IMR-90 (cell line): ENCODE measurements around the gene CHN1. TPM values are rescaled to one million over a fixed set of nuclear protein-coding genes. Genes with fewer than 3 reads are reported as not detected.
A peak's percentile ranks its signal among the peaks of the same experiment; 100 is the strongest.

ENCODE experiments used
- ATAC-seq: fragments of 200-7000 bp; cut with Tn5 transposase; 2 replicates; pipeline ENCODE4 v1.9.1; 2020; ENCODE audit warnings: low read depth, mild to moderate bottlenecking, moderate library complexity
- BruUV-seq: library from RNA; stranded (reverse); fragments of 400-500 nt; replicated peaks from 2 replicates; lab custom pipeline; 2021; lab: Mats Ljungman, UMichigan
- CTCF ChIA-PET: fragments of 300-600 bp; formaldehyde crosslinking; extraction: SDS; loops from one replicate; lab custom pipeline; 2021; ENCODE audit warnings: antibody characterized with exemption; lab: Yijun Ruan, JAX
- POLR2A ChIA-PET: fragments of 300-600 bp; sonication (Branson Sonifier 250); formaldehyde crosslinking; loops from one replicate; lab custom pipeline; 2022; ENCODE audit warnings: antibody characterized with exemption; ENCODE audit not compliant: unreplicated experiment; lab: Charles Lee
- DNase-seq: peaks from one replicate; pipeline ENCODE4 v3.0.0; 2013
- H2AFZ ChIP-seq: replicated peaks from 2 replicates; pipeline ENCODE3; 2013; ENCODE audit warnings: low read length, mild to moderate bottlenecking; ENCODE audit not compliant: poor library complexity
- H2AK5ac ChIP-seq: 2 replicates; pipeline ENCODE4 v1.6.1; 2013; ENCODE audit warnings: low read depth, low read length, inconsistent platforms
- H2AK9ac ChIP-seq: replicated peaks from 2 replicates; pipeline ENCODE3; 2013; ENCODE audit warnings: mild to moderate bottlenecking, low read depth, low read length, moderate library complexity; ENCODE audit not compliant: poor library complexity
- H2BK120ac ChIP-seq: 2 replicates; pipeline ENCODE4 v1.6.1; 2013; ENCODE audit warnings: low read depth, low read length, inconsistent platforms
- H2BK15ac ChIP-seq: 3 replicates; pipeline ENCODE4 v1.6.1; 2013; ENCODE audit warnings: low read depth, low read length, inconsistent platforms
- H2BK20ac ChIP-seq: 2 replicates; pipeline ENCODE4 v1.6.1; 2013; ENCODE audit warnings: low read depth, mild to moderate bottlenecking, inconsistent platforms, low read length, moderate library complexity
- H2BK5ac ChIP-seq: 2 replicates; pipeline ENCODE4 v1.6.1; 2013; ENCODE audit warnings: mild to moderate bottlenecking, low read depth, low read length, inconsistent platforms; ENCODE audit not compliant: poor library complexity, severe bottlenecking
- H3K14ac ChIP-seq: replicated peaks from 2 replicates; pipeline ENCODE4 v1.6.1; 2013; ENCODE audit warnings: low read depth, low read length, inconsistent platforms
- H3K18ac ChIP-seq: 2 replicates; pipeline ENCODE4 v1.6.1; 2013; ENCODE audit warnings: low read depth, low read length, control low read depth
- H3K23ac ChIP-seq: 2 replicates; pipeline ENCODE4 v1.6.1; 2013; ENCODE audit warnings: low read depth, low read length, inconsistent platforms
- H3K27ac ChIP-seq: 2 replicates; pipeline ENCODE4 v1.5.1; 2013; ENCODE audit warnings: mild to moderate bottlenecking, control low read depth, low read length; ENCODE audit not compliant: insufficient read depth
- H3K27me3 ChIP-seq: 2 replicates; pipeline ENCODE4 v1.6.1; 2013; ENCODE audit warnings: low read length; ENCODE audit not compliant: control insufficient read depth, insufficient read depth
- H3K36me3 ChIP-seq: 2 replicates; pipeline ENCODE4 v1.6.1; 2013; ENCODE audit warnings: low read length, mixed read lengths; ENCODE audit not compliant: control insufficient read depth, insufficient read depth
- H3K4ac ChIP-seq: 2 replicates; pipeline ENCODE4 v1.6.1; 2013; ENCODE audit warnings: low read depth, low read length, inconsistent platforms
- H3K4me1 ChIP-seq: 2 replicates; pipeline ENCODE4 v1.6.1; 2013; ENCODE audit warnings: low read length, mixed read lengths; ENCODE audit not compliant: control insufficient read depth, insufficient read depth
- H3K4me2 ChIP-seq: 2 replicates; pipeline ENCODE4 v1.6.1; 2013; ENCODE audit warnings: low read depth, mild to moderate bottlenecking, control low read depth, low read length, moderate library complexity
- H3K4me3 ChIP-seq: 2 replicates; pipeline ENCODE4 v1.5.1; 2013; ENCODE audit warnings: low read depth, mild to moderate bottlenecking, control low read depth, low read length, moderate library complexity; ENCODE audit not compliant: insufficient read depth
- H3K56ac ChIP-seq: 2 replicates; pipeline ENCODE4 v1.6.1; 2013; ENCODE audit warnings: low read length, inconsistent platforms; ENCODE audit not compliant: insufficient read depth; ENCODE audit errors: extremely low read depth
- H3K79me1 ChIP-seq, 2 experiments: 2 replicates each; pipeline ENCODE4 v1.6.1; 2013; ENCODE audit warnings: low read length in 2 of 2, inconsistent platforms in 1 of 2, low read depth in 1 of 2
- H3K9ac ChIP-seq: 2 replicates; pipeline ENCODE4 v1.6.1; 2013; ENCODE audit warnings: low read depth, low read length, control low read depth
- H3K9me1 ChIP-seq: 2 replicates; pipeline ENCODE4 v1.6.1; 2013; ENCODE audit warnings: low read length, inconsistent platforms; ENCODE audit not compliant: insufficient read depth
- H3K9me3 ChIP-seq: 2 replicates; pipeline ENCODE4 v1.6.1; 2013; ENCODE audit warnings: low read length; ENCODE audit not compliant: control insufficient read depth, insufficient read depth
- H4K20me1 ChIP-seq: 2 replicates; pipeline ENCODE4 v1.6.1; 2013; ENCODE audit warnings: low read length, inconsistent platforms; ENCODE audit not compliant: insufficient read depth
- H4K5ac ChIP-seq: 2 replicates; pipeline ENCODE4 v1.6.1; 2013; ENCODE audit warnings: mild to moderate bottlenecking, low read depth, low read length, control low read depth
- H4K8ac ChIP-seq, 2 experiments: 2 replicates each; pipeline ENCODE4 v1.6.1; 2013; ENCODE audit warnings: low read depth in 2 of 2, low read length in 2 of 2, control low read depth in 1 of 2, inconsistent platforms in 1 of 2
- H4K91ac ChIP-seq: 2 replicates; pipeline ENCODE4 v1.6.1; 2013; ENCODE audit warnings: low read depth, low read length, inconsistent platforms; ENCODE audit not compliant: insufficient read depth
- BHLHE40 ChIP-seq: fragments of 150-350 bp; IDR thresholded peaks from 2 replicates; pipeline ENCODE4 v1.6.1; 2016; ENCODE audit warnings: mild to moderate bottlenecking, low read depth, low read length
- CEBPB ChIP-seq: IDR thresholded peaks from 2 replicates; pipeline ENCODE4 v1.6.1; 2012; ENCODE audit warnings: low read depth, low read length, improper control_type of control experiment
- MAFK ChIP-seq: IDR thresholded peaks from 2 replicates; pipeline ENCODE4 v1.6.1; 2012; ENCODE audit warnings: low read depth, low read length, improper control_type of control experiment
- MAZ ChIP-seq: IDR thresholded peaks from 2 replicates; pipeline ENCODE4 v1.6.1; 2012; ENCODE audit warnings: low read depth, mild to moderate bottlenecking, low read length, improper control_type of control experiment, moderate library complexity, borderline replicate concordance
- MXI1 ChIP-seq: IDR thresholded peaks from 2 replicates; pipeline ENCODE4 v1.6.1; 2012; ENCODE audit warnings: low read depth, mild to moderate bottlenecking, low read length, moderate library complexity, borderline replicate concordance
- POLR2A ChIP-seq: IDR thresholded peaks from 2 replicates; pipeline ENCODE4 v1.6.1; 2012; ENCODE audit warnings: mild to moderate bottlenecking, low read depth, low read length
- RAD21 ChIP-seq: IDR thresholded peaks from 2 replicates; pipeline ENCODE4 v1.6.1; 2012; ENCODE audit warnings: low read length, improper control_type of control experiment
- RCOR1 ChIP-seq: IDR thresholded peaks from 2 replicates; pipeline ENCODE4 v1.6.1; 2012; ENCODE audit warnings: mild to moderate bottlenecking, low read length, improper control_type of control experiment; ENCODE audit not compliant: insufficient replicate concordance
- RFX5 ChIP-seq: IDR thresholded peaks from 2 replicates; pipeline ENCODE4 v1.8.0; 2012; ENCODE audit warnings: low read depth, mild to moderate bottlenecking, low read length, moderate library complexity
- SMC3 ChIP-seq: fragments of 150-350 bp; IDR thresholded peaks from 2 replicates; pipeline ENCODE4 v1.6.1; 2016; ENCODE audit warnings: low read depth, mild to moderate bottlenecking, antibody characterized with exemption, low read length, moderate library complexity
- WGBS, 2 experiments: methylation state at CpG; one replicate each; pipeline versions ENCODE4 v1.1.5 to v1.1.7; 2013; ENCODE audit warnings: missing lambda C conversion rate in 2 of 2; ENCODE audit not compliant: insufficient read length in 1 of 2; ENCODE audit errors: extremely low coverage in 2 of 2; 5-methylcytosine and 5-hydroxymethylcytosine counted together
- dilution Hi-C: fragments of 300-500 bp; cut with HindIII; formaldehyde crosslinking; loops from one replicate; pipeline ENCODE4 v1.14.3; 2018; ENCODE audit warnings: low sequenced_read_pairs; ENCODE audit not compliant: unreplicated experiment
- in situ Hi-C: fragments of 300-500 bp; cut with MboI; formaldehyde crosslinking; loops from 3 replicates; pipeline ENCODE4 v1.14.3; 2019; ENCODE audit warnings: low sequenced_read_pairs, inconsistent platforms, mixed read lengths
- intact Hi-C: fragments of 100-400 bp; cut with micrococcal nuclease; formaldehyde crosslinking; loops from 2 replicates; pipeline ENCODE4 v1.10.0; 2022
- polyA plus RNA-seq, 3 experiments: library from polyadenylated mRNA; depleted of rRNA; stranded (reverse); fragments of >200 nt; gene quantifications; 2 replicates each; pipeline ENCODE4 v1.2.3, GENCODE V29; 2012; ENCODE audit warnings: low replicate concordance in 1 of 3
- total RNA-seq: library from RNA; depleted of rRNA; stranded (reverse); fragments of >200 nt; gene quantifications from 2 replicates; pipeline ENCODE4 v1.2.3, GENCODE V29; 2012
- TF ChIP-seq, protein P1 (sequence below): fragments of 150-350 bp; IDR thresholded peaks from 2 replicates; pipeline ENCODE4 v1.6.1; 2017; ENCODE audit warnings: mild to moderate bottlenecking, antibody characterized with exemption, low read length, low read depth
- TF ChIP-seq, protein P2 (sequence below): conservative IDR thresholded peaks from 2 replicates; pipeline ENCODE4 v1.5.1; 2012; ENCODE audit warnings: mild to moderate bottlenecking, low read depth, low read length, improper control_type of control experiment
- TF ChIP-seq, protein P3 (sequence below): fragments of 150-350 bp; IDR thresholded peaks from 2 replicates; pipeline ENCODE4 v1.6.1; 2016; ENCODE audit warnings: low read depth, mild to moderate bottlenecking, low read length, moderate library complexity, borderline replicate concordance

CHN1 gene
- total and polyA plus RNA-seq, 2 of the 4 experiments (the other 2 are of a cell fraction): 58.4 to 66.9 TPM

DNA sequence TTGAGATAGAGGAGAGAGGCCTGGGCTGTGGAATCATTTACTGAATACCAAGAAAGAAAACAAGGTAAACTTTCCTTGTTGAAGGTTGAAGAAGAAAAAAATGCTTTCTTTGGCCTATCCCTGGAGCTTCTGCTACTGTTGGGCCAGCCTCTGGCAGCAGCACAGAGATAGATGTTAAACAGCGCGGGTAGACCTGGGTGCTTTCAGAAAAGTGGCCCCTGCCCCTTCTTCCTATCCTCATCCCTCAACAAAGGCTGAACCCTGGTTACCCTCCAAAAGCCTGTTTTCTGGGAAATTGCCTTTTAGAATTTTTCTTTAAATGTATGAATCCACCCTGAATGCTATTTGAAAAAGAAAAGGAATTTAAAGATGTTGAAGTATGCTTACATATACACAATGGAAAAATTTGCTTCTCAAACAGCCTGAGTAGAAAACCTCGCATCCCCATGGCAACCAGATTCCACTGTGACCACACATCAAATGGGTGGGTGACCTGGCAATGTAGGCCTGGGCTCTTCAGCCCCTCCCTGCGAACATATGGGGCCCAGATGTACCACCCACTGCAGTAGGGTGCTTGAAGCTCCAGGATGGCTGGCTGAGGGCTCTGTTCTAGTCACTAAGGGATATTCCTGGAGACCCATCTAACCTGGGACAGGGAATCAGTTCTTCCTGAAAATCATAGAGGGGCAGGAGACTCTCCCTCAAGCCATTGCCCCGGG is 217.5 kb downstream of the CHN1 start:
- peak overlapping the region; percentile 99 for H3K4ac ChIP-seq
- peak overlapping the region; percentile 100 for H2BK120ac ChIP-seq
- peak overlapping the region; percentile 97 for H3K18ac ChIP-seq
- in situ Hi-C loops (no loop called here), dilution Hi-C loops (no loop called here), intact Hi-C loops (loop anchor here (2.0 kb wide), 1 partner anchor 49 kb away; no protein-coding TSS in a partner anchor)
- peak overlapping the region; percentile 80 for H3K9ac ChIP-seq
- peak overlapping the region; percentile 91 for H2BK15ac ChIP-seq
- ChIA-PET POLR2A (interaction anchor here (0.6 to 1.9 kb wide), 5 partner anchors 8 to 385 kb away, joined by 4 to 9 read pairs (median 6); no protein-coding TSS in a partner anchor), CTCF (interaction anchor here (0.9 to 1.5 kb wide), 4 partner anchors 12 to 198 kb away, joined by 3 to 5 read pairs (median 4); no protein-coding TSS in a partner anchor)
- peak overlapping the region; percentile 100 for H3K56ac ChIP-seq
- no peaks in the 10 kb centered on the region for H3K9me3 ChIP-seq
- H3K9me1 ChIP-seq: peaks cover 18% of the 10 kb centered on the region
- H3K27ac ChIP-seq: peak overlapping the region; percentile 99
- peaks cover 27% of the 10 kb centered on the region for H3K4me1 ChIP-seq
- no peaks in the 10 kb centered on the region for H3K27me3 ChIP-seq
- no TSS peak for BruUV-seq
- H2AK5ac ChIP-seq: peak overlapping the region; percentile 77
- peak overlapping the region; percentile 99 for H2BK5ac ChIP-seq
- H3K4me3 ChIP-seq: no peak overlapping the region
- WGBS, 2 experiments: 0% methylated on average over 1 of the region's 5 CpGs; no CpG with 5 or more reads in 1 of the 2 experiments
- peak overlapping the region; percentile 100 for H2BK20ac ChIP-seq
- peaks cover 0 to 9% of the 10 kb centered on the region in 2 experiments; a peak in 2 of 4 replicates for H3K79me1 ChIP-seq
- H2AFZ ChIP-seq: peak overlapping the region; percentile 88
- H4K91ac ChIP-seq: peak overlapping the region; percentile 99
- DNase-seq: peak; percentile 100
- ATAC-seq: peak; percentile 93
- peak overlapping the region; percentile 95 for H4K5ac ChIP-seq
- no peaks in the 10 kb centered on the region for H3K36me3 ChIP-seq
- H3K14ac ChIP-seq: peak overlapping the region; percentile 98
- H3K4me2 ChIP-seq: peak overlapping the region; percentile 28
- peak overlapping the region; percentile 97 for H3K23ac ChIP-seq
- H2AK9ac ChIP-seq: peak overlapping the region; percentile 99
- H4K8ac ChIP-seq: peak overlapping the region; percentile 96
- H4K20me1 ChIP-seq: no peaks in the 10 kb centered on the region
- peak; percentile 17 for TF ChIP-seq RCOR1
- TF ChIP-seq SMC3: no peak
- TF ChIP-seq, protein P1, sequence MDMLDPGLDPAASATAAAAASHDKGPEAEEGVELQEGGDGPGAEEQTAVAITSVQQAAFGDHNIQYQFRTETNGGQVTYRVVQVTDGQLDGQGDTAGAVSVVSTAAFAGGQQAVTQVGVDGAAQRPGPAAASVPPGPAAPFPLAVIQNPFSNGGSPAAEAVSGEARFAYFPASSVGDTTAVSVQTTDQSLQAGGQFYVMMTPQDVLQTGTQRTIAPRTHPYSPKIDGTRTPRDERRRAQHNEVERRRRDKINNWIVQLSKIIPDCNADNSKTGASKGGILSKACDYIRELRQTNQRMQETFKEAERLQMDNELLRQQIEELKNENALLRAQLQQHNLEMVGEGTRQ: no peak
- peak; percentile 12; the same call in 1 of the 2 replicates for TF ChIP-seq RAD21
- TF ChIP-seq, protein P2, sequence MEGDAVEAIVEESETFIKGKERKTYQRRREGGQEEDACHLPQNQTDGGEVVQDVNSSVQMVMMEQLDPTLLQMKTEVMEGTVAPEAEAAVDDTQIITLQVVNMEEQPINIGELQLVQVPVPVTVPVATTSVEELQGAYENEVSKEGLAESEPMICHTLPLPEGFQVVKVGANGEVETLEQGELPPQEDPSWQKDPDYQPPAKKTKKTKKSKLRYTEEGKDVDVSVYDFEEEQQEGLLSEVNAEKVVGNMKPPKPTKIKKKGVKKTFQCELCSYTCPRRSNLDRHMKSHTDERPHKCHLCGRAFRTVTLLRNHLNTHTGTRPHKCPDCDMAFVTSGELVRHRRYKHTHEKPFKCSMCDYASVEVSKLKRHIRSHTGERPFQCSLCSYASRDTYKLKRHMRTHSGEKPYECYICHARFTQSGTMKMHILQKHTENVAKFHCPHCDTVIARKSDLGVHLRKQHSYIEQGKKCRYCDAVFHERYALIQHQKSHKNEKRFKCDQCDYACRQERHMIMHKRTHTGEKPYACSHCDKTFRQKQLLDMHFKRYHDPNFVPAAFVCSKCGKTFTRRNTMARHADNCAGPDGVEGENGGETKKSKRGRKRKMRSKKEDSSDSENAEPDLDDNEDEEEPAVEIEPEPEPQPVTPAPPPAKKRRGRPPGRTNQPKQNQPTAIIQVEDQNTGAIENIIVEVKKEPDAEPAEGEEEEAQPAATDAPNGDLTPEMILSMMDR: no peak
- no peak for TF ChIP-seq CEBPB
- TF ChIP-seq MXI1: no peak
- TF ChIP-seq BHLHE40: no peak
- TF ChIP-seq MAFK: peak; percentile 30; the same call in 1 of the 2 replicates
- TF ChIP-seq RFX5: no peak
- TF ChIP-seq, protein P3, sequence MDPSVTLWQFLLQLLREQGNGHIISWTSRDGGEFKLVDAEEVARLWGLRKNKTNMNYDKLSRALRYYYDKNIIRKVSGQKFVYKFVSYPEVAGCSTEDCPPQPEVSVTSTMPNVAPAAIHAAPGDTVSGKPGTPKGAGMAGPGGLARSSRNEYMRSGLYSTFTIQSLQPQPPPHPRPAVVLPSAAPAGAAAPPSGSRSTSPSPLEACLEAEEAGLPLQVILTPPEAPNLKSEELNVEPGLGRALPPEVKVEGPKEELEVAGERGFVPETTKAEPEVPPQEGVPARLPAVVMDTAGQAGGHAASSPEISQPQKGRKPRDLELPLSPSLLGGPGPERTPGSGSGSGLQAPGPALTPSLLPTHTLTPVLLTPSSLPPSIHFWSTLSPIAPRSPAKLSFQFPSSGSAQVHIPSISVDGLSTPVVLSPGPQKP: no peak
- TF ChIP-seq MAZ: peak; percentile 80; the same call in 1 of the 2 replicates
- TF ChIP-seq POLR2A: peak; percentile 12; the same call in 1 of the 2 replicates
